ENCODE data around the gene LTC4S.

GRCh38 chr5:179825655-179826182 lies 31.9 kb downstream of the LTC4S start:
- no peak for TF ChIP-seq POLR2A (IDR thresholded peaks at IDR 0.05)
- no peak for TF ChIP-seq CTCF (IDR thresholded peaks at IDR 0.05)
